Epithelial cell of esophagus (primary cell): ENCODE data around the gene NOP14.
"Not testable (repeated sequence)": the region's sequence is repeated elsewhere in the genome, so short reads cannot be mapped to it uniquely, and the experiment has no call there.

ENCODE experiments used
- DNase-seq: peaks from one replicate; pipeline ENCODE4 v3.0.0; 2010; ENCODE audit warnings: low read depth
- H3K4me3 ChIP-seq: 2 replicates; pipeline ENCODE4 v1.5.1; 2011; ENCODE audit warnings: mild to moderate bottlenecking, low read length, control low read depth
- TF ChIP-seq, protein P1 (sequence below): IDR thresholded peaks from 2 replicates; pipeline ENCODE4 v1.5.1; 2011; ENCODE audit warnings: low read depth, mild to moderate bottlenecking, low read length, control low read depth, inconsistent platforms; ENCODE audit not compliant: insufficient read depth; ENCODE audit errors: missing control alignments

Gene NOP14

GRCh38 chr4:2941138-2942036, 21.8 kb downstream of the NOP14 start:
- TF ChIP-seq, protein P1, sequence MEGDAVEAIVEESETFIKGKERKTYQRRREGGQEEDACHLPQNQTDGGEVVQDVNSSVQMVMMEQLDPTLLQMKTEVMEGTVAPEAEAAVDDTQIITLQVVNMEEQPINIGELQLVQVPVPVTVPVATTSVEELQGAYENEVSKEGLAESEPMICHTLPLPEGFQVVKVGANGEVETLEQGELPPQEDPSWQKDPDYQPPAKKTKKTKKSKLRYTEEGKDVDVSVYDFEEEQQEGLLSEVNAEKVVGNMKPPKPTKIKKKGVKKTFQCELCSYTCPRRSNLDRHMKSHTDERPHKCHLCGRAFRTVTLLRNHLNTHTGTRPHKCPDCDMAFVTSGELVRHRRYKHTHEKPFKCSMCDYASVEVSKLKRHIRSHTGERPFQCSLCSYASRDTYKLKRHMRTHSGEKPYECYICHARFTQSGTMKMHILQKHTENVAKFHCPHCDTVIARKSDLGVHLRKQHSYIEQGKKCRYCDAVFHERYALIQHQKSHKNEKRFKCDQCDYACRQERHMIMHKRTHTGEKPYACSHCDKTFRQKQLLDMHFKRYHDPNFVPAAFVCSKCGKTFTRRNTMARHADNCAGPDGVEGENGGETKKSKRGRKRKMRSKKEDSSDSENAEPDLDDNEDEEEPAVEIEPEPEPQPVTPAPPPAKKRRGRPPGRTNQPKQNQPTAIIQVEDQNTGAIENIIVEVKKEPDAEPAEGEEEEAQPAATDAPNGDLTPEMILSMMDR = no peak
- no peak overlapping the region for H3K4me3 ChIP-seq
- no peak for DNase-seq

GRCh38 chr4:2940267-2941137, 22.7 kb downstream of the NOP14 start:
- H3K4me3 ChIP-seq = no peak overlapping the region
- TF ChIP-seq, protein P1 = no peak
- DNase-seq = no peak

GRCh38 chr4:2939383-2940243, 23.6 kb downstream of the NOP14 start:
- TF ChIP-seq, protein P1 = no peak
- H3K4me3 ChIP-seq = no peak overlapping the region
- DNase-seq = no peak

- TF ChIP-seq, protein P1 = no peak
- no peak overlapping the region for H3K4me3 ChIP-seq
- no peak for DNase-seq
Measured at GRCh38 chr4:2938906-2939305, 24.3 kb downstream of the NOP14 start.

DNA sequence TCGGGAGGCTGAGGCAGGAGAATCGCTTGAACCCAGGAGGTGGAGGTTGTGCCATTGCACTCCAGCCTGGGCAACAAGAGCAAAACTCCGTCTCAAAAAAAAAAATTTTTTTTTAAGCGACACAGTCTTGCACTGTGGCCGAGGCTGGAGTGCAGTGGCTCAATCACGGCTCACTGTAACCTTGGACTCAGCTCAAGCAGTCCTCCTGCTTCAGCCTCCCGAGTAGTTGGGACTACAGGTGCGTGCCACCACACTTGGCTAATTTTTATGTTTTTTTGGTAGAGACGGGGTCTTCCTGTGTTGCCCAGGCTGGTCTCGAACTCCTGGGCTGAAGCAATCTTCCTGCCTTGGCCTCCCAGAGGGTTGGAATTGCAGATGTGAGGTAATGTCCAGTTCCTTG, 24.8 kb downstream of the NOP14 start:
- not testable (repeated sequence) for DNase-seq, H3K4me3 ChIP-seq

GRCh38 chr4:2937986-2938385, 25.2 kb downstream of the NOP14 start:
- H3K4me3 ChIP-seq = no peak overlapping the region
- TF ChIP-seq, protein P1 = no peak
- DNase-seq = no peak
